Panc1 (cell line): ENCODE measurements around the gene ETHE1. TPM values are rescaled to one million over a fixed set of nuclear protein-coding genes. Genes with fewer than 3 reads are reported as not detected.

ENCODE experiments used
- ATAC-seq: fragments of 200-7000 bp; cut with Tn5 transposase; 2 replicates; pipeline ENCODE4 v1.9.1; 2020; ENCODE audit warnings: mild to moderate bottlenecking, moderate library complexity
- BruUV-seq: library from RNA; stranded (reverse); fragments of 400-500 nt; replicated peaks from 2 replicates; lab custom pipeline; 2021; lab: Mats Ljungman, UMichigan
- CTCF ChIA-PET: fragments of 300-600 bp; sonication (Branson Sonifier 250); formaldehyde crosslinking; loops from one replicate; lab custom pipeline; 2022; ENCODE audit warnings: antibody characterized with exemption; lab: Charles Lee
- POLR2A ChIA-PET: fragments of 300-600 bp; sonication (Branson Sonifier 250); formaldehyde crosslinking; loops from one replicate; lab custom pipeline; 2022; ENCODE audit warnings: antibody characterized with exemption; lab: Charles Lee
- DNase-seq: peaks from one replicate; pipeline ENCODE4 v3.0.0-alpha.2; 2010; ENCODE audit warnings: low read depth, low spot score
- H3K27ac ChIP-seq: 2 replicates; pipeline ENCODE4 v1.5.1; 2011; ENCODE audit warnings: mild to moderate bottlenecking, low read length, inconsistent platforms
- H3K27me3 ChIP-seq: fragments of 200-500 bp; sonication (Bioruptor generic); 2 replicates; pipeline ENCODE4 v1.6.0; 2014; ENCODE audit warnings: low read length, inconsistent platforms; ENCODE audit not compliant: control insufficient read depth, insufficient read depth
- H3K36me3 ChIP-seq: fragments of 200-500 bp; sonication (Bioruptor generic); 2 replicates; pipeline ENCODE4 v1.5.1; 2014; ENCODE audit warnings: inconsistent platforms, mild to moderate bottlenecking, low read length, moderate library complexity; ENCODE audit not compliant: control insufficient read depth, insufficient read depth
- H3K4me1 ChIP-seq: 2 replicates; pipeline ENCODE4 v1.5.1; 2011; ENCODE audit warnings: inconsistent platforms, mild to moderate bottlenecking, low read length, moderate library complexity; ENCODE audit not compliant: control insufficient read depth, insufficient read depth
- H3K4me3 ChIP-seq, 2 experiments: 2 replicates each; pipeline ENCODE4 v1.5.1; 2011 to 2012; ENCODE audit warnings: low read depth in 2 of 2, low read length in 2 of 2, mild to moderate bottlenecking in 2 of 2, inconsistent platforms in 1 of 2, moderate library complexity in 1 of 2
- H3K9me3 ChIP-seq: fragments of 200-500 bp; sonication (Bioruptor generic); 2 replicates; pipeline ENCODE4 v1.5.1; 2014; ENCODE audit warnings: low read depth, mild to moderate bottlenecking, inconsistent platforms, low read length, moderate library complexity; ENCODE audit not compliant: control insufficient read depth, insufficient read depth
- POLR2AphosphoS5 ChIP-seq: IDR thresholded peaks from 2 replicates; pipeline ENCODE4 v1.6.1; 2012; ENCODE audit warnings: mild to moderate bottlenecking, low read depth, low read length, moderate library complexity
- SIN3A ChIP-seq: IDR thresholded peaks from 2 replicates; pipeline ENCODE4 v1.6.1; 2012; ENCODE audit warnings: low read depth, mild to moderate bottlenecking, low read length, moderate library complexity, borderline replicate concordance; ENCODE audit not compliant: insufficient read depth
- TCF7L2 ChIP-seq: IDR thresholded peaks from 2 replicates; pipeline ENCODE4 v1.6.1; 2011; ENCODE audit warnings: mild to moderate bottlenecking, low read depth, low read length, inconsistent platforms
- in situ Hi-C: cut with HindIII; loops from 2 replicates; pipeline ENCODE4 v1.10.0; 2016; ENCODE audit warnings: low sequenced_read_pairs, low pct_unique_long_range_greater_than_20kb
- intact Hi-C: fragments of 100-400 bp; cut with micrococcal nuclease; formaldehyde crosslinking; loops from one replicate; pipeline ENCODE4 v1.10.0; 2022; ENCODE audit not compliant: unreplicated experiment
- total RNA-seq: library from RNA; stranded (reverse); gene quantifications from one replicate; pipeline ENCODE4 v1.2.1, GENCODE V29; 2021; ENCODE audit not compliant: unreplicated experiment
- TF ChIP-seq, protein P1 (sequence below), 2 experiments: IDR thresholded peaks; 2 replicates each; pipeline ENCODE4 v1.6.1; 2011 to 2012; ENCODE audit warnings: low read depth in 2 of 2, control low read depth in 1 of 2, low read length in 1 of 2, mild to moderate bottlenecking in 1 of 2, moderate library complexity in 1 of 2; ENCODE audit not compliant: insufficient read depth in 1 of 2
- TF ChIP-seq, protein P2 (sequence below): fragments of 450-650 bp; IDR thresholded peaks from 2 replicates; pipeline ENCODE4 v1.5.1; 2017; ENCODE audit warnings: mild to moderate bottlenecking

The ETHE1 gene
- total RNA-seq, 1 experiment from 2014 or later = 15.6 TPM

DNA sequence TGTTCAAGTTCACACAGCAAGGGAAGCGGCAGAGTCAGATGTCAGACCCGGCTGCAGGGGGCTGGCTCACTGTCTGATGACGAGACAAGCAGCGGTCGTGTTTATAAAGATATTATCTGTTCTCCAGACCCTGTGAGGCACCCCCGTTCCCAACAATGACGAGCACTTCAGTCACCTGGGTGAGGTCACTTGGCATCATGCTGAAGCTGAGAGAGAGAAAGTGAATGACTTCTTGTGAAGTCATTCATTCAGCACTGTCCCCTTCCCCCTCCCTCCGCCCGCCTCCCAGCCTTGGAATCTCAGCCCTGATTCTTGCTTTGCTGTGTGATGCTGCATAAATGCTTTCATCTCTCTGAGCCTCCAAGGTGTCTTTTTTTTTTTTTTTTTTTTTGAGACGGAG lies 56.7 kb downstream of the ETHE1 start:
- POLR2A ChIA-PET = no interaction called here
- DNase-seq = no peak
- H3K27ac ChIP-seq = no peak overlapping the region

DNA sequence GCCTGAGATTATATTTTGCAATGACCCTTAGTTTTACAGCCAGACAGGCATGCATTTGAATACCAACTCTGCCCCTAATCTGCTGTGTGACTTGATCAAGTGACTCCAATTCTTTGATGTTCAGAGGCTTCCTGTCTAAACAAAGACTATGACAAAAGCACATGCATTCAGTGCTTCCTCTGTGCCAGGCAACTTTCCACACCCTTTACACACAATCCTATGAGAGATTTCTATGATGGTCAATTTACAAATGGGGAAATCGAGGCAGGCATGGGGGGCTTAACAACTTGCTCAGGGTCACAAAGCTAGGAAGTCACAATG lies 57.9 kb downstream of the ETHE1 start:
- CTCF ChIA-PET = no interaction called here
- Histone ChIP-seq H3K4me3 (no peak overlapping the region), H3K4me1 (peaks cover 3% of the 10 kb centered on the region; the same call in 1 of the 2 replicates), H3K36me3 (no peaks in the 10 kb centered on the region), H3K27ac (no peak overlapping the region), H3K9me3 (no peaks in the 10 kb centered on the region), H3K27me3 (no peaks in the 10 kb centered on the region)
- no TSS peak for BruUV-seq
- ATAC-seq (no peak), DNase-seq (no peak)
- POLR2A ChIA-PET = no interaction called here
- in situ Hi-C loops (no loop called here), intact Hi-C loops (no loop called here)
- TF ChIP-seq, protein P1, sequence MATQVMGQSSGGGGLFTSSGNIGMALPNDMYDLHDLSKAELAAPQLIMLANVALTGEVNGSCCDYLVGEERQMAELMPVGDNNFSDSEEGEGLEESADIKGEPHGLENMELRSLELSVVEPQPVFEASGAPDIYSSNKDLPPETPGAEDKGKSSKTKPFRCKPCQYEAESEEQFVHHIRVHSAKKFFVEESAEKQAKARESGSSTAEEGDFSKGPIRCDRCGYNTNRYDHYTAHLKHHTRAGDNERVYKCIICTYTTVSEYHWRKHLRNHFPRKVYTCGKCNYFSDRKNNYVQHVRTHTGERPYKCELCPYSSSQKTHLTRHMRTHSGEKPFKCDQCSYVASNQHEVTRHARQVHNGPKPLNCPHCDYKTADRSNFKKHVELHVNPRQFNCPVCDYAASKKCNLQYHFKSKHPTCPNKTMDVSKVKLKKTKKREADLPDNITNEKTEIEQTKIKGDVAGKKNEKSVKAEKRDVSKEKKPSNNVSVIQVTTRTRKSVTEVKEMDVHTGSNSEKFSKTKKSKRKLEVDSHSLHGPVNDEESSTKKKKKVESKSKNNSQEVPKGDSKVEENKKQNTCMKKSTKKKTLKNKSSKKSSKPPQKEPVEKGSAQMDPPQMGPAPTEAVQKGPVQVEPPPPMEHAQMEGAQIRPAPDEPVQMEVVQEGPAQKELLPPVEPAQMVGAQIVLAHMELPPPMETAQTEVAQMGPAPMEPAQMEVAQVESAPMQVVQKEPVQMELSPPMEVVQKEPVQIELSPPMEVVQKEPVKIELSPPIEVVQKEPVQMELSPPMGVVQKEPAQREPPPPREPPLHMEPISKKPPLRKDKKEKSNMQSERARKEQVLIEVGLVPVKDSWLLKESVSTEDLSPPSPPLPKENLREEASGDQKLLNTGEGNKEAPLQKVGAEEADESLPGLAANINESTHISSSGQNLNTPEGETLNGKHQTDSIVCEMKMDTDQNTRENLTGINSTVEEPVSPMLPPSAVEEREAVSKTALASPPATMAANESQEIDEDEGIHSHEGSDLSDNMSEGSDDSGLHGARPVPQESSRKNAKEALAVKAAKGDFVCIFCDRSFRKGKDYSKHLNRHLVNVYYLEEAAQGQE (IDR thresholded peaks at IDR 0.05; ENCODE audit: insufficient read depth in 1 of 2, low read depth in 2 of 2, low read length in 1 of 2) = no peak
- TF ChIP-seq POLR2AphosphoS5 (no peak), TCF7L2 (no peak), SIN3A (no peak)
- TF ChIP-seq, protein P2, sequence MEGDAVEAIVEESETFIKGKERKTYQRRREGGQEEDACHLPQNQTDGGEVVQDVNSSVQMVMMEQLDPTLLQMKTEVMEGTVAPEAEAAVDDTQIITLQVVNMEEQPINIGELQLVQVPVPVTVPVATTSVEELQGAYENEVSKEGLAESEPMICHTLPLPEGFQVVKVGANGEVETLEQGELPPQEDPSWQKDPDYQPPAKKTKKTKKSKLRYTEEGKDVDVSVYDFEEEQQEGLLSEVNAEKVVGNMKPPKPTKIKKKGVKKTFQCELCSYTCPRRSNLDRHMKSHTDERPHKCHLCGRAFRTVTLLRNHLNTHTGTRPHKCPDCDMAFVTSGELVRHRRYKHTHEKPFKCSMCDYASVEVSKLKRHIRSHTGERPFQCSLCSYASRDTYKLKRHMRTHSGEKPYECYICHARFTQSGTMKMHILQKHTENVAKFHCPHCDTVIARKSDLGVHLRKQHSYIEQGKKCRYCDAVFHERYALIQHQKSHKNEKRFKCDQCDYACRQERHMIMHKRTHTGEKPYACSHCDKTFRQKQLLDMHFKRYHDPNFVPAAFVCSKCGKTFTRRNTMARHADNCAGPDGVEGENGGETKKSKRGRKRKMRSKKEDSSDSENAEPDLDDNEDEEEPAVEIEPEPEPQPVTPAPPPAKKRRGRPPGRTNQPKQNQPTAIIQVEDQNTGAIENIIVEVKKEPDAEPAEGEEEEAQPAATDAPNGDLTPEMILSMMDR = no peak

More for the DNA sequence above, 56.7 kb downstream of the ETHE1 start:
- BruUV-seq = no TSS peak
- CTCF ChIA-PET = interaction anchor here (0.6 kb wide), 1 partner anchor 165 kb away, joined by 5 read pairs; no protein-coding TSS in a partner anchor
- H3K4me1 ChIP-seq = peaks cover 3% of the 10 kb centered on the region; the same call in 1 of the 2 replicates
- H3K9me3 ChIP-seq = no peaks in the 10 kb centered on the region
- intact Hi-C loops (no loop called here), in situ Hi-C loops (no loop called here)
- TF ChIP-seq, protein P1 (IDR thresholded peaks at IDR 0.05; ENCODE audit: insufficient read depth in 1 of 2, low read depth in 2 of 2, low read length in 1 of 2) = no peak
- TF ChIP-seq, protein P2 = no peak
- TF ChIP-seq POLR2AphosphoS5 (no peak), SIN3A (no peak), TCF7L2 (no peak)
- no peaks in the 10 kb centered on the region for H3K27me3 ChIP-seq
- no peaks in the 10 kb centered on the region for H3K36me3 ChIP-seq
- H3K4me3 ChIP-seq = no peak overlapping the region
- ATAC-seq = no peak
